Measurements from ENCODE around the gene FCRLA.

DNA sequence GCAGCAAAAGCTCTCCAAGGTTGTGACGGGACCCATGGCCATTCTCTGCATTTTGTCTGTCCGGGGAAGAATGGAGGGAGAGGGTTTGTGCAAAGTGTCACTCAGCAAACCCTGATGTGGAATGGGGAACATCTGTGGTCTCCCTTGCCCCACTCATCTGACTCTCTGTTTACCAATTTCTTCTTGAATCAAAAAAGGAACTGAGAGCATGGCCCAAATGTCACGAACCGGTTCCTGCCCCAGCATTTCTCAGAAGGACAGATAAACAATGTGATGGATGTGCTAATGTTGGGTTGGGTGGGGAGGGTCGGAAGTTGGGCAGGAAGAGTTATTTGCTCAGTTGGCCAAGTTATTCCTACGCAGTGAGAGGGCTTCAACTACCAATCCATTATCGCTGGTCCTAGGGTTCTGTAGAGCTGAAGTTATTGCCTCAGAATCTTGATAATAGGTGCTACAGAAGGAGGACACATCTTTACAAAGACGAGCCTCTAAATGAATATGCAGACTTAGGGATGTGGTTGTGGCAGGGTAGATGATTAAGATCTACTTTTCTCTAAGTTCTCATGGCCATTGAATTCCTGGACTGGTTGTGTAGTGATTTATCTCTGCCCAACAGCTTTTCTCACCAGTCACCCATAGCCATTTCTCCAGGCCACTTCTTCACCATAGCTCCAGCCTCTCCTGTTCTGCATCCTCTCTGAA is 33.0 kb downstream of the FCRLA start:
- TF ChIP-seq POLR2A (IDR thresholded peaks at IDR 0.05; ENCODE audit: low read length) = no peak
- no peak for TF ChIP-seq GATA1 (IDR thresholded peaks at IDR 0.05; ENCODE audit: low read depth, low read length)
